HCT116 (cell line): ENCODE results near the gene CENPK.
"Not testable (repeated sequence)": the region's sequence is repeated elsewhere in the genome, so short reads cannot be mapped to it uniquely, and the experiment has no call there.

Source experiments
- ATF3 ChIP-seq: IDR thresholded peaks from 2 replicates; pipeline ENCODE4 v1.6.1; 2012
- CTCF ChIP-seq, 3 experiments: fragments of 200-600 bp in 1 of 3; sonication (generic) in 1 of 3; IDR thresholded peaks in 2 of 3; conservative IDR thresholded peaks in 1 of 3; 2 replicates each; pipeline ENCODE4 v1.5.1; 2012 to 2017; ENCODE audit warnings: low read depth in 2 of 3, low read length in 2 of 3, antibody characterized with exemption in 1 of 3, borderline replicate concordance in 1 of 3, control low read depth in 1 of 3, mild to moderate bottlenecking in 1 of 3, mixed read lengths in 1 of 3, mixed run types in 1 of 3, moderate library complexity in 1 of 3; ENCODE audit not compliant: insufficient read depth in 1 of 3
- EGR1 ChIP-seq: IDR thresholded peaks from 2 replicates; pipeline ENCODE4 v1.6.1; 2012; ENCODE audit warnings: low read depth
- FOSL1 ChIP-seq: IDR thresholded peaks from 2 replicates; pipeline ENCODE4 v1.6.1; 2012; ENCODE audit warnings: low read depth
- MAX ChIP-seq: IDR thresholded peaks from 2 replicates; pipeline ENCODE4 v1.6.1; 2012
- POLR2A ChIP-seq: IDR thresholded peaks from 2 replicates; pipeline ENCODE4 v1.7.0; 2011; ENCODE audit warnings: borderline replicate concordance; ENCODE audit not compliant: insufficient read depth, insufficient read length; ENCODE audit errors: extremely low read depth
- POLR2AphosphoS5 ChIP-seq: IDR thresholded peaks from 2 replicates; pipeline ENCODE4 v1.6.1; 2011; ENCODE audit warnings: mild to moderate bottlenecking, low read depth, low read length, moderate library complexity
- SP1 ChIP-seq: IDR thresholded peaks from 2 replicates; pipeline ENCODE4 v1.6.1; 2012; ENCODE audit warnings: low read depth
- SRF ChIP-seq: IDR thresholded peaks from 2 replicates; pipeline ENCODE4 v1.6.1; 2012; ENCODE audit warnings: low read depth
- YY1 ChIP-seq: IDR thresholded peaks from 2 replicates; pipeline ENCODE4 v1.6.1; 2011; ENCODE audit warnings: low read length, low read depth, moderate library complexity, mild to moderate bottlenecking; ENCODE audit not compliant: insufficient replicate concordance; ENCODE audit errors: extremely low read depth
- ZBTB33 ChIP-seq: IDR thresholded peaks from 2 replicates; pipeline ENCODE4 v1.6.1; 2011; ENCODE audit warnings: mild to moderate bottlenecking, low read length, moderate library complexity; ENCODE audit not compliant: insufficient replicate concordance; ENCODE audit errors: extremely low read depth

- TF ChIP-seq CTCF (IDR thresholded peaks at IDR 0.05 in 2 of 3, conservative IDR thresholded peaks at IDR 0.05 in 1 of 3; ENCODE audit: borderline replicate concordance in 1 of 3, insufficient read depth in 1 of 3, low read depth in 2 of 3, low read length in 2 of 3); YY1; SP1; POLR2A; ATF3; ZBTB33; EGR1; FOSL1; MAX; POLR2AphosphoS5; SRF: not testable (repeated sequence)
Observed at GRCh38 chr5:65486803-65487202, 76.2 kb downstream of the CENPK start.
